Measurements from ENCODE around the gene PCDHB14. TPM values are rescaled to one million over a fixed set of nuclear protein-coding genes. Genes with fewer than 3 reads are reported as not detected.
"Not testable (repeated sequence)": the region's sequence is repeated elsewhere in the genome, so short reads cannot be mapped to it uniquely, and the experiment has no call there.

Gene PCDHB14
- polyA plus RNA-seq, 1 donor = 2.7 TPM

DNA sequence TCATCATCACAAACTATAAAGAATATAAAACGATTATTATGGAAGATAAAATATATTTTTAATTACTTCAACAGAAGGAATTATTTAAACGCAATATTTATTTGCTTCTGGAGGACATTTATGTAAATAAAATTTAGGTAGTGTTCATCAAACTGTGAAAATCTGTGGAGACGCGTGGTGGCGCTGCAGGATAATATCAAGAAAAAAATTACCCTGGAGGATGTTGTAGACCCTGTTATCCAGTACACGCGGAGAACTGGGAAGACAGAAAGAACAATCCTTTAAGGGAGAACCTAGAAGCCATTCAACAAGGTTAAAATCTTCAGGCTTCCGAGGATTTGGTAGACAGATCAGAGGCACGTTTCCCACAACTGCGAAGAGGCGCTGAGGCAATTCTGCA is 14.7 kb upstream of the PCDHB14 start, which contains the start of gene PCDHB12:
PCDHB12 (plus strand) TSS at position 242 of the 400 bp plus-strand sequence. CDS start 189 bp downstream, outside the sequence.
- no peak within 1 kb of the TSS for H3K4me3 ChIP-seq (ENCODE audit: low read length)
- no peak within 1 kb of the TSS for H3K27ac ChIP-seq (ENCODE audit: low read length)
- H3K9me3 ChIP-seq (ENCODE audit: control insufficient read depth, low read depth, low read length) = peaks cover 10% of the 10 kb centered on the region
- WGBS (ENCODE audit: insufficient coverage, low lambda C conversion rate) = 17% methylated on average over 2 of the region's 11 CpGs
- H3K4me1 ChIP-seq (ENCODE audit: control insufficient read depth, insufficient read depth, low read length) = no peaks in the 10 kb centered on the region
- no peaks in the 10 kb centered on the region for H3K36me3 ChIP-seq (ENCODE audit: control insufficient read depth, insufficient read depth, low read length)
- no peak for DNase-seq
- H3K27me3 ChIP-seq (ENCODE audit: control insufficient read depth, insufficient read depth, low read length) = peaks cover 7% of the 10 kb centered on the region

DNA sequence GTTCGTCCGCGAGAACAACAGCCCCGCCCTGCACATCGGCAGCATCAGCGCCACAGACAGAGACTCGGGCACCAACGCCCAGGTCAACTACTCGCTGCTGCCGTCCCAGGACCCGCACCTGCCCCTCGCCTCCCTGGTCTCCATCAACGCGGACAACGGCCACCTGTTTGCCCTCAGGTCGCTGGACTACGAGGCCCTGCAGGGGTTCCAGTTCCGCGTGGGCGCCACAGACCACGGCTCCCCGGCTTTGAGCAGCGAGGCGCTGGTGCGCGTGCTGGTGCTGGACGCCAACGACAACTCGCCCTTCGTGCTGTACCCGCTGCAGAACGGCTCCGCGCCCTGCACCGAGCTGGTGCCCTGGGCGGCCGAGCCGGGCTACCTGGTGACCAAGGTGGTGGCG is 12.9 kb upstream of the PCDHB14 start:
- not testable (repeated sequence) for H3K4me1 ChIP-seq (ENCODE audit: control insufficient read depth, insufficient read depth, low read length); DNase-seq; H3K27me3 ChIP-seq (ENCODE audit: control insufficient read depth, insufficient read depth, low read length); H3K36me3 ChIP-seq (ENCODE audit: control insufficient read depth, insufficient read depth, low read length); H3K4me3 ChIP-seq (ENCODE audit: low read length); H3K27ac ChIP-seq (ENCODE audit: low read length)
- peaks cover 11% of the 10 kb centered on the region for H3K9me3 ChIP-seq (ENCODE audit: control insufficient read depth, low read depth, low read length)
- WGBS (ENCODE audit: insufficient coverage, low lambda C conversion rate) = no CpG with 5 or more reads among the region's 39 CpGs

DNA sequence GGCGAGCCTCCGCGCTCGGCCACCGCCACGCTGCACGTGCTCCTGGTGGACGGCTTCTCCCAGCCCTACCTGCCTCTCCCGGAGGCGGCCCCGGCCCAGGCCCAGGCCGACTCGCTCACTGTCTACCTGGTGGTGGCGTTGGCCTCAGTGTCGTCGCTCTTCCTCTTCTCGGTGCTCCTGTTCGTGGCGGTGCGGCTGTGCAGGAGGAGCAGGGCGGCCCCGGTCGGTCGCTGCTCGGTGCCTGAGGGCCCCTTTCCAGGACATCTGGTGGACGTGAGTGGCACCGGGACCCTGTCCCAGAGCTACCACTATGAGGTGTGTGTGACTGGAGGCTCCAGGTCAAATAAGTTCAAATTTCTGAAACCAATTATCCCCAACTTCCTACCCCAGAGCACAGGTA is 12.3 kb upstream of the PCDHB14 start:
- DNase-seq; H3K4me3 ChIP-seq (ENCODE audit: low read length); H3K4me1 ChIP-seq (ENCODE audit: control insufficient read depth, insufficient read depth, low read length); H3K36me3 ChIP-seq (ENCODE audit: control insufficient read depth, insufficient read depth, low read length); H3K27ac ChIP-seq (ENCODE audit: low read length); H3K27me3 ChIP-seq (ENCODE audit: control insufficient read depth, insufficient read depth, low read length): not testable (repeated sequence)
- WGBS (ENCODE audit: insufficient coverage, low lambda C conversion rate) = no CpG with 5 or more reads among the region's 27 CpGs
- peaks cover 15% of the 10 kb centered on the region for H3K9me3 ChIP-seq (ENCODE audit: control insufficient read depth, low read depth, low read length)

DNA sequence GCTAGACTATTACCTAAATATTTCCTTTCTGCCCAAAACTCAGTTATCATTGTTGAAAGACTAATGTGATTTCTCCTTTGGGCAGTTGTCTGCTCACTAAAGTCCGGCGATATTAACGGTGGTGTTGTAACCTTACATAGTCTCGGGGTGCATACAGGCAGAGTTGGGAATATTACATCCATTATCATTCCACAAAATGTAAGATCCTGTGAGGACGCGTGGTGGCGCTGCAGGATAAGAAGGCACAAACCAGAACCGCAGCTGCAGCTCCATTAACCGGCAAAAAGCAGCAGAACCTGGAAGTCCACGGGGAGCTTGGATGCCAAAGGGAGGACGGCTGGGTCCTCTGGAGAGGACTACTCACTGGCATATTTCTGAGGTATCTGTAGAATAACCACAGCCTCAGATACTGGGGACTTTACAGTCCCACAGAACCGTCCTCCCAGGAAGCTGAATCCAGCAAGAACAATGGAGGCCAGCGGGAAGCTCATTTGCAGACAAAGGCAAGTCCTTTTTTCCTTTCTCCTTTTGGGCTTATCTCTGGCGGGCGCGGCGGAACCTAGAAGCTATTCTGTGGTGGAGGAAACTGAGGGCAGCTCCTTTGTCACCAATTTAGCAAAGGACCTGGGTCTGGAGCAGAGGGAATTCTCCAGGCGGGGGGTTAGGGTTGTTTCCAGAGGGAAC is 9.3 kb upstream of the PCDHB14 start, which contains the start of gene PCDHB13:
PCDHB13 (plus strand) TSS at position 264 of the 684 bp plus-strand sequence; CDS start at position 469, 205 bp downstream.
- not testable (repeated sequence) for DNase-seq; H3K36me3 ChIP-seq (ENCODE audit: control insufficient read depth, insufficient read depth, low read length); H3K27ac ChIP-seq (ENCODE audit: low read length); H3K4me1 ChIP-seq (ENCODE audit: control insufficient read depth, insufficient read depth, low read length); H3K4me3 ChIP-seq (ENCODE audit: low read length); H3K27me3 ChIP-seq (ENCODE audit: control insufficient read depth, insufficient read depth, low read length)
- H3K9me3 ChIP-seq (ENCODE audit: control insufficient read depth, low read depth, low read length) = peaks cover 25% of the 10 kb centered on the region
- WGBS (ENCODE audit: insufficient coverage, low lambda C conversion rate) = no CpG with 5 or more reads among the region's 18 CpGs

DNA sequence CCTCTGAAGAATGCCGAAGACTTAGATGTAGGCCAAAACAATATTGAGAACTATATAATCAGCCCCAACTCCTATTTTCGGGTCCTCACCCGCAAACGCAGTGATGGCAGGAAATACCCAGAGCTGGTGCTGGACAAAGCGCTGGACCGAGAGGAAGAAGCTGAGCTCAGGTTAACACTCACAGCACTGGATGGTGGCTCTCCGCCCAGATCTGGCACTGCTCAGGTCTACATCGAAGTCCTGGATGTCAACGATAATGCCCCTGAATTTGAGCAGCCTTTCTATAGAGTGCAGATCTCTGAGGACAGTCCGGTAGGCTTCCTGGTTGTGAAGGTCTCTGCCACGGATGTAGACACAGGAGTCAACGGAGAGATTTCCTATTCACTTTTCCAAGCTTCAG is 8.6 kb upstream of the PCDHB14 start:
- H3K9me3 ChIP-seq (ENCODE audit: control insufficient read depth, low read depth, low read length) = peaks cover 25% of the 10 kb centered on the region
- H3K27ac ChIP-seq (ENCODE audit: low read length); H3K4me3 ChIP-seq (ENCODE audit: low read length); H3K36me3 ChIP-seq (ENCODE audit: control insufficient read depth, insufficient read depth, low read length); DNase-seq; H3K27me3 ChIP-seq (ENCODE audit: control insufficient read depth, insufficient read depth, low read length); H3K4me1 ChIP-seq (ENCODE audit: control insufficient read depth, insufficient read depth, low read length): not testable (repeated sequence)
- WGBS (ENCODE audit: insufficient coverage, low lambda C conversion rate) = 50% methylated on average over 1 of the region's 12 CpGs

DNA sequence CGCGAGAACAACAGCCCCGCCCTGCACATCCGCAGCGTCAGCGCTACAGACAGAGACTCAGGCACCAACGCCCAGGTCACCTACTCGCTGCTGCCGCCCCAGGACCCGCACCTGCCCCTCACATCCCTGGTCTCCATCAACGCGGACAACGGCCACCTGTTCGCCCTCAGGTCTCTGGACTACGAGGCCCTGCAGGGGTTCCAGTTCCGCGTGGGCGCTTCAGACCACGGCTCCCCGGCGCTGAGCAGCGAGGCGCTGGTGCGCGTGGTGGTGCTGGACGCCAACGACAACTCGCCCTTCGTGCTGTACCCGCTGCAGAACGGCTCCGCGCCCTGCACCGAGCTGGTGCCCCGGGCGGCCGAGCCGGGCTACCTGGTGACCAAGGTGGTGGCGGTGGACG is 7.6 kb upstream of the PCDHB14 start:
- H3K9me3 ChIP-seq (ENCODE audit: control insufficient read depth, low read depth, low read length) = peaks cover 20% of the 10 kb centered on the region
- H3K27me3 ChIP-seq (ENCODE audit: control insufficient read depth, insufficient read depth, low read length); H3K4me1 ChIP-seq (ENCODE audit: control insufficient read depth, insufficient read depth, low read length); H3K4me3 ChIP-seq (ENCODE audit: low read length); DNase-seq; H3K27ac ChIP-seq (ENCODE audit: low read length); H3K36me3 ChIP-seq (ENCODE audit: control insufficient read depth, insufficient read depth, low read length): not testable (repeated sequence)
- WGBS (ENCODE audit: insufficient coverage, low lambda C conversion rate) = no CpG with 5 or more reads among the region's 40 CpGs

DNA sequence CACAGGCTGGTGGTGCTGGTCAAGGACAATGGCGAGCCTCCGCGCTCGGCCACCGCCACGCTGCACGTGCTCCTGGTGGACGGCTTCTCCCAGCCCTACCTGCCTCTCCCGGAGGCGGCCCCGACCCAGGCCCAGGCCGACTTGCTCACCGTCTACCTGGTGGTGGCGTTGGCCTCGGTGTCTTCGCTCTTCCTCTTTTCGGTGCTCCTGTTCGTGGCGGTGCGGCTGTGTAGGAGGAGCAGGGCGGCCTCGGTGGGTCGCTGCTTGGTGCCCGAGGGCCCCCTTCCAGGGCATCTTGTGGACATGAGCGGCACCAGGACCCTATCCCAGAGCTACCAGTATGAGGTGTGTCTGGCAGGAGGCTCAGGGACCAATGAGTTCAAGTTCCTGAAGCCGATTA is 7.1 kb upstream of the PCDHB14 start:
- H3K27ac ChIP-seq (ENCODE audit: low read length); H3K4me1 ChIP-seq (ENCODE audit: control insufficient read depth, insufficient read depth, low read length); H3K27me3 ChIP-seq (ENCODE audit: control insufficient read depth, insufficient read depth, low read length); H3K36me3 ChIP-seq (ENCODE audit: control insufficient read depth, insufficient read depth, low read length); DNase-seq; H3K4me3 ChIP-seq (ENCODE audit: low read length): not testable (repeated sequence)
- no CpG with 5 or more reads among the region's 26 CpGs for WGBS (ENCODE audit: insufficient coverage, low lambda C conversion rate)
- peaks cover 16% of the 10 kb centered on the region for H3K9me3 ChIP-seq (ENCODE audit: control insufficient read depth, low read depth, low read length)

DNA sequence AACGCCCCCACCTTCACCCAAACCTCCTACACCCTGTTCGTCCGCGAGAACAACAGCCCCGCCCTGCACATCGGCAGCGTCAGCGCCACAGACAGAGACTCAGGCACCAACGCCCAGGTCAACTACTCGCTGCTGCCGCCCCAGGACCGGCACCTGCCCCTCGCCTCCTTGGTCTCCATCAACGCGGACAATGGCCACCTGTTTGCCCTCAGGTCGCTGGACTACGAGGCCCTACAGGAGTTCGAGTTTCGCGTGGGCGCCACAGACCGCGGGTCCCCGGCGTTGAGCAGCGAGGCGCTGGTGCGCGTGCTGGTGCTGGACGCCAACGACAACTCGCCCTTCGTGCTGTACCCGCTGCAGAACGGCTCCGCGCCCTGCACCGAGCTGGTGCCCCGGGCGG is 1.7 kb downstream of the PCDHB14 start:
- no CpG with 5 or more reads among the region's 40 CpGs for WGBS (ENCODE audit: insufficient coverage, low lambda C conversion rate)
- not testable (repeated sequence) for H3K27me3 ChIP-seq (ENCODE audit: control insufficient read depth, insufficient read depth, low read length); H3K4me1 ChIP-seq (ENCODE audit: control insufficient read depth, insufficient read depth, low read length); H3K36me3 ChIP-seq (ENCODE audit: control insufficient read depth, insufficient read depth, low read length); DNase-seq; H3K4me3 ChIP-seq (ENCODE audit: low read length); H3K27ac ChIP-seq (ENCODE audit: low read length)
- H3K9me3 ChIP-seq (ENCODE audit: control insufficient read depth, low read depth, low read length) = peaks cover 11% of the 10 kb centered on the region

DNA sequence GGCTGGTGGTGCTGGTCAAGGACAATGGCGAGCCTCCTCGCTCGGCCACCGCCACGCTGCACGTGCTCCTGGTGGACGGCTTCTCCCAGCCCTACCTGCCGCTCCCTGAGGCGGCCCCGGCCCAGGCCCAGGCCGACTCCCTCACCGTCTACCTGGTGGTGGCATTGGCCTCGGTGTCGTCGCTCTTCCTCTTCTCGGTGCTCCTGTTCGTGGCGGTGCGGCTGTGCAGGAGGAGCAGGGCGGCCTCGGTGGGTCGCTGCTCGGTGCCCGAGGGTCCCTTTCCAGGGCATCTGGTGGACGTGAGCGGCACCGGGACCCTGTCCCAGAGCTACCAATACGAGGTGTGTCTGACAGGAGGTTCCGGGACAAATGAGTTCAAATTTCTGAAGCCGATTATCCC is 2.3 kb downstream of the PCDHB14 start:
- peaks cover 11% of the 10 kb centered on the region for H3K9me3 ChIP-seq (ENCODE audit: control insufficient read depth, low read depth, low read length)
- H3K36me3 ChIP-seq (ENCODE audit: control insufficient read depth, insufficient read depth, low read length); DNase-seq; H3K27me3 ChIP-seq (ENCODE audit: control insufficient read depth, insufficient read depth, low read length); H3K27ac ChIP-seq (ENCODE audit: low read length); H3K4me3 ChIP-seq (ENCODE audit: low read length); H3K4me1 ChIP-seq (ENCODE audit: control insufficient read depth, insufficient read depth, low read length): not testable (repeated sequence)
- WGBS (ENCODE audit: insufficient coverage, low lambda C conversion rate) = no CpG with 5 or more reads among the region's 30 CpGs

DNA sequence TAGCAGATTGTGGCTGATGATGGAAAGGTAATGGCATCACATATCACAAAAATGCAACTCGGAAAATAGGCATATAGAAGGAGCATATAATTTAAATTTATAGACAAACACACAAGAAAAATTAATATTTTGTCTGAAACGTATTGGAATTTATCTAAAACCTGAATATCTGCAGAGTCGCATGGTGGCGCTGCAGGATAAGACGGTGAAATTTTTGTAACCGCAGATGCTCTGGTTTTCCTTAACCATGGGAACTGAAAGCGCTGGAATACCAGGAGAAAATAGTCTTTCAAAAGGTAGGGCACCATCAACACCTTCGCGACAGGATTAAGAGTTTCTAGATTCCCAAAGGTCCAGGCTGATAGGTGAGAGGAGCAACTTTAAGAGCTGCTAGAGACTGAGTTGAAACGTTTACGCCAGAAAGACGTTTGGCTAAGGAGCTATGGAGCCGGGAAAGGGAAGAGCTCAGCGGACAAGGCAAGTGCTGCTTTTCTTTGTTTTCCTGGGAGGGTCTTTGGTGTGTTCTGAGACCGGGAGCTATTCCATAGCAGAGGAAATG is 11.0 kb downstream of the PCDHB14 start:
- no peak overlapping the region for H3K27ac ChIP-seq (ENCODE audit: low read length)
- no peaks in the 10 kb centered on the region for H3K36me3 ChIP-seq (ENCODE audit: control insufficient read depth, insufficient read depth, low read length)
- peaks cover 11% of the 10 kb centered on the region for H3K27me3 ChIP-seq (ENCODE audit: control insufficient read depth, insufficient read depth, low read length)
- WGBS (ENCODE audit: insufficient coverage, low lambda C conversion rate) = 7% methylated on average over 5 of the region's 15 CpGs
- DNase-seq = no peak
- H3K4me1 ChIP-seq (ENCODE audit: control insufficient read depth, insufficient read depth, low read length) = no peaks in the 10 kb centered on the region
- peaks cover 19% of the 10 kb centered on the region for H3K9me3 ChIP-seq (ENCODE audit: control insufficient read depth, low read depth, low read length)
- no peak overlapping the region for H3K4me3 ChIP-seq (ENCODE audit: low read length)

DNA sequence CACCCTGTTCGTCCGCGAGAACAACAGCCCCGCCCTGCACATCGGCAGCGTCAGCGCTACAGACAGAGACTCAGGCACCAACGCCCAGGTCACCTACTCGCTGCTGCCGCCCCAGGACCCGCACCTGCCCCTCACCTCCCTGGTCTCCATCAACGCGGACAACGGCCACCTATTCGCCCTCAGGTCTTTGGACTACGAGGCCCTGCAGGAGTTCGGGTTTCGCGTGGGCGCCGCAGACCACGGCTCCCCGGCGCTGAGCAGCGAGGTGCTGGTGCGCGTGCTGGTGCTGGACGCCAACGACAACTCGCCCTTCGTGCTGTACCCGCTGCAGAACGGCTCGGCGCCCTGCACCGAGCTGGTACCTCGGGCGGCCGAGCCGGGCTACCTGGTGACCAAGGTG is 12.8 kb downstream of the PCDHB14 start:
- Histone ChIP-seq H3K9me3 (ENCODE audit: control insufficient read depth, low read depth, low read length) (peaks cover 20% of the 10 kb centered on the region), H3K27me3 (ENCODE audit: control insufficient read depth, insufficient read depth, low read length) (peaks cover 11% of the 10 kb centered on the region)
- not testable (repeated sequence) for H3K4me3 ChIP-seq (ENCODE audit: low read length); H3K27ac ChIP-seq (ENCODE audit: low read length); H3K4me1 ChIP-seq (ENCODE audit: control insufficient read depth, insufficient read depth, low read length); DNase-seq; H3K36me3 ChIP-seq (ENCODE audit: control insufficient read depth, insufficient read depth, low read length)
- no CpG with 5 or more reads among the region's 40 CpGs for WGBS (ENCODE audit: insufficient coverage, low lambda C conversion rate)

All from large intestine (tissue), 3 donors.